HG03060 (cell line): Measurements from ENCODE around the gene FAM200A.
A peak's percentile ranks its signal among the peaks of the same experiment; 100 is the strongest.
"Not testable (repeated sequence)": the region's sequence is repeated elsewhere in the genome, so short reads cannot be mapped to it uniquely, and the experiment has no call there.

Source experiments
- ATAC-seq: cut with Tn5 transposase; IDR thresholded peaks from one replicate; pipeline ENCODE4 v1.9.1; 2021; ENCODE audit warnings: low read depth, moderate number of reproducible peaks; ENCODE audit not compliant: unreplicated experiment

Gene FAM200A

GRCh38 chr7:99504603-99505323 is 47.2 kb downstream of the FAM200A start, which contains the start of gene ZKSCAN5:
Gene ZKSCAN5 (plus strand): TSS chr7:99504662. CDS start chr7:99506045, 1,383 bp downstream.
- peak; percentile 48 for ATAC-seq

GRCh38 chr7:99504281-99504602 is 47.7 kb downstream of the FAM200A start:
- no peak for ATAC-seq

GRCh38 chr7:99501236-99501635 is 50.7 kb downstream of the FAM200A start:
- ATAC-seq = not testable (repeated sequence)

GRCh38 chr7:99500637-99501009 is 51.3 kb downstream of the FAM200A start:
- ATAC-seq = no peak

GRCh38 chr7:99499721-99500636 is 51.9 kb downstream of the FAM200A start, which contains the start of gene ZNF394:
Gene ZNF394 (minus strand): TSS chr7:99500281. CDS start chr7:99500093, 188 bp downstream.
- no peak for ATAC-seq

GRCh38 chr7:99499371-99499720 is 52.6 kb downstream of the FAM200A start:
- no peak for ATAC-seq

GRCh38 chr7:99498546-99498944 is 53.4 kb downstream of the FAM200A start:
- ATAC-seq = no peak

GRCh38 chr7:99497766-99498545 is 54.0 kb downstream of the FAM200A start:
- no peak for ATAC-seq
